ENCODE data around the gene JUP.
"Not testable (repeated sequence)": the region's sequence is repeated elsewhere in the genome, so short reads cannot be mapped to it uniquely, and the experiment has no call there.

Gene JUP

DNA sequence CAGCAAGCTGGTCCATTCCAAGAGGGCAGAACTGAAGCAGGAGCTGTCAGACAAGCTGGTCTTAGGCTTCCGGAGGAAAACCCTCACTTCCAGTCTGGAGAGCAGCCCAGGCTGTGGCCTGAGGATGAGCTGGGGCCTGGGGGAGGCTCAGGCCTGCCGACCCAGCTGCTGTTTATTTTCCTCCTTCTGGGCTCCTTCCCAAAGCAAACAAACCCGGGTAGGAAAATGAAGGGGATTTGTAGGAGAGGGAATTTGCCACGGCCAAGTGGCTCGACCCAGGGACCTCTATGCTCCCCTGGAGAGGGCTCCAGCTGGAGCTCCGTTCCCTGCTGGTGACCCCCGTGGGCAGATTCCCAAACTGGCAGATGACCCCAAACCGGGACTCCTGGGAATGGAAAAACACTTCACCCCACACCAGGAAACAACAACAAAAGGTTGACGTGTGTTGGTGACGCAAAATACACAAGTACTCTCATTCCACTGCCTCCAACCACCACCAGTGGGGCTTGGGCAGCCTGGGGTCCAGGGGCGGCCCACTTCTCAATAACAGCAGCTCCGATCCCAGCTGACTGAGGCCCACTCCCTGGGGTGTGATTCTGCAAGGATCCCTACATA, 8.8 kb downstream of the JUP start:
- no peak for DNase-seq

DNA sequence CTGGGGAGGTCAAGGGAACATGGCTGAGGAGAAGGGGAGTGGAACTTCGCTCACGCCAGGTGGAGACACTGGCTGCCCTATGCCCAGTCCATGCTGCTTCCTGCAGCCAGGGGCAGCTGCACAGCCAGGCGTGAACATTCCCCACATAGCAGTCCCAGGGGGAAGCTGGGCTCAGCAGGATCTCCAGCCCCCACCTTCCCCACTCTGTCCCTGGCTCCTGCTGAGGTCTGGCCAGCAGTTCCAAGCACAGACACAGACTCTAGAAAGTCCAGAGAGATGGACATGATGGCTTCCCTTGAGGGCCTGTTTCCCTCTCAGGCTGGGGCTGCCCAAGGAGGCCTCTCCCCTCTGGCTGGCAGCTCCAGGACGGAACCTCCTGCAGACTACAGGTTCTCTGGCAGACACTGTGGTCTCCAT, 9.3 kb downstream of the JUP start:
- DNase-seq = no peak

DNA sequence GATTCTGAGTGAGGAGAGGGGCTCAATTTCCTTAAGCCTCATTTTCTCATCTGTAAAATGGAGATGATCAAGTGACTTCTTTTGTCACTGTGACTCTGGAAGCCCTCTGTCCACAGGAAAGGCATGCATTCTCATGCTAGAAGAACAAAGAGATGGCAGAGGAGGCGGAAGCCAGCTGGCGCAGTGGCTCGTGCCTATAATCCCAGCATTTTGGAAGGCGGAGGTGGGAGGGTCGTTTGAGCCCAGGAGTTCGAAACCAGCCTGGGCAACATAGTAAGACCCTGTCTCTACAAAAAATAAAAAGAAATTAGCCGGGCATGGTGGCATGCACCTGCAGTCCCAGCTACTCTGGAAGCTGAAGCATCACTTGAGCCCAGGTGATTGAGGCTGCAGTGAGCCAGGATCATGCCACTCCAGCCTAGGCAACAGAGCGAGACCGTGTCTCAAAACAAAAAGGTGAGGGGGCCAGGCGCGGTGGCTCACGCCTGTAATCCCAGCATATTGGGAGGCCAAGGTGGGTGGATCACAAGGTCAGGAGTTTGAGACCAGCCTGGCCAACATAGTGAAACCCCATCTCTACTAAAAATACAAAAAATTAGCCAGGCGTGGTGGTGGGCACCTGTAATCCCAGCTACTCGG, 10.1 kb downstream of the JUP start:
- not testable (repeated sequence) for DNase-seq

DNA sequence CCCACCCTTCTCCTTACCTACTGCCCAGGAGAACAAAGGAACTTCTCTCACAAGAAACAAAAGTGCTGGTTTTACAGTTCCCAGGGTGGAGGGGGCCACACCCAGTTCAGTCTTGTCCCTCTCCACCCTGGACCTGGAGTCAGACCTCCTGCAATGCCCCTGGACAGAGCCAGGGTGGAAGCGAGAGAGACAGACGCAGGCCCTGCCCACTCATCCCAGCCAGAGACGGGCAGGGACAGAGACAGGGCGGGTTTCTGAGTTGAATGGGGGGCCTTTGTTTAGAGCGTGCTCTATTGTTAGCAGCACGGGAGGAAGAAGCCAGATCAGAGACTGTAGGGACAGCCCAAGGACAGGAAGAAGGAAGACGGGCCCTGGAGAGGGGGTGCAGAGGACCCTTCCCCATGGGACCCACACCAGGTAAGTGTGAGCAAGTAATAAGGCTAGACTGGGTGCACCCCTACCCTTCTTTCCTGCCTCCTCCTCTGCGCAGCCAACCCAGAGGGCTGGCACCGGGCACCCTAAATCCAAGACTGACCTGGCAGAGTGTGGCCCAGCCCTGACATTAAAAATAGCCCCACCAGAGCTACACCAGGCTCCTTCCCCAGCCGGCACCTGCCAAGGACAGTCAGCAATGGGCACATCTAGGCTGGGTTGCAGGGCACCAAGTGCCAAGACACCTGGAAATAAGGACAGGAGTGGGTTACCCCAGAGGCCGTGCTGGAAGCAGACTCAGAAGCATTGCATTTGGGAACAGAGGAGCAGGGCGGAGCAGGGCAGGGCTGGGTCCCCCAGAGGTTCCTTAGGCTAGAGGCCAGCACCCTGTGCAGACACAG, 10.9 kb downstream of the JUP start:
- no peak for DNase-seq

DNA sequence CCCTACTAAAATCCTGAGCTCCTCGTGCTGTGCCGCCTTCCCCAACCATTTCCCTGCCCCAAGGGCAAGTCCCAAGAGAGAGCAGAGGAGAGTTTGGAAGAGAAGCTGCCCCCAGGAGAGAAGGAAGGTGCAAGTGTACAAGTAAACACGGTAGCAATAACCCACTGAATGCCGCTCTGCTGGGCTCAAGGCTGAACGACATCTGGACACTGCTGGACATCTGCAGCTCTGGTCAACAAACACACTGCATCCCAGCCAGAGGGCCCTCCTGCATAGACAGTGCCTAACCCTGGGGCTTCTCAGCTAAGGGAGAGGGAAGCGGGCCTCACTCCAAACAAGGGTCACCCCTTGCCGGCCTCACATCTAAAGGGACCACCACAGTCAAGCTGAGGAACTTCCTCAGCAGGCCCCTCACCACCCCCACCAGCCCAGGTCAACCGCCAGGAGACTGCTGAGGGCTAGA, 12.7 kb downstream of the JUP start:
- DNase-seq = no peak

DNA sequence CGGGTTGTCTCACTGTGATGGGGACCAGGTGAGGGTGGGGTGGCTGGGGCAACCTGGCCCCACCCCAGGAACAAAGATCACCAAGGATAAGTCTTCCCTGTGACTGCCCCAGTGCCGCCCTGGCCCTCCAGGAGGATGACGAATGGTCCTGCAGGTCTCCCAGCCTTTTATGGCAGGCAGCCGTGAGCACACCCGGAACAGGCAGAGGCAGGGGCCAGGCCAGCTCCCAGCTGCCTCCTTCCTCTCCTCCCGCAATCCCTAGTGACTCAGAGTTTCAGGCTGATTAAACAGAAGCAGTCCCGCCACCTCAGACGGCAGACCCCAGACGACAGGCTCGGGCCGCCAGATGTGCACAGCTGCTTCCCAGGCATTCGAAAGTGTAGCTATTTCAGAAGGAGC, 13.3 kb downstream of the JUP start:
- no peak for DNase-seq

DNA sequence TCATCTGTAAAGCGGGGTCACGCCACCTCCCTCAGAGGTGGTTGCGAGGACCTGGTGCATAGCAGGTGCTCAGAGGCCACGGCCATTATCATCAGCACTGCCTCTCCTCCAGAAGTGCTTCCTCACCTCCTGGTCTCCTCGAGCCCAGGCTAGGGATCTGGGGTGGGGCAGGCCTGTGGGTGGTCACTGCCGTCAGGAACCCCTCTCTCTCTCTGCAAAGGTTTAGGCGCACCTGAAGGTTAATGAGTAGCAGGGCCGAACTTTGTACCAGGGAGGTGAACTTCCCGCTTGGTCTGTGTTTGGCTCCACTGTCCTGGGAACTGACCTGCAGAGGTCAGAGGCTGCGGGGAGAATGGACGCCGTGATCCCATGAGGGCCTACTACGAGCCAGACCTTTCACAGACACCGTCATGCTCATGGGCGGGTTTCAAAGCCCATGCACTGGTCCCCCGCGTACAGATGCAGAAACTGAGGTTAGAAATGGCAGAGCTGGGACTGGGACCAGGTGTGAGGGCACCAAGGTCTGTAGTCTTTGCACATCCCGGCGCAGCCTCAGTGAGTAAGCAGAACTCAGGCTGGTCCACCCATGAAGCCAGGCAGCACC, 13.8 kb downstream of the JUP start:
- no peak for DNase-seq

DNA sequence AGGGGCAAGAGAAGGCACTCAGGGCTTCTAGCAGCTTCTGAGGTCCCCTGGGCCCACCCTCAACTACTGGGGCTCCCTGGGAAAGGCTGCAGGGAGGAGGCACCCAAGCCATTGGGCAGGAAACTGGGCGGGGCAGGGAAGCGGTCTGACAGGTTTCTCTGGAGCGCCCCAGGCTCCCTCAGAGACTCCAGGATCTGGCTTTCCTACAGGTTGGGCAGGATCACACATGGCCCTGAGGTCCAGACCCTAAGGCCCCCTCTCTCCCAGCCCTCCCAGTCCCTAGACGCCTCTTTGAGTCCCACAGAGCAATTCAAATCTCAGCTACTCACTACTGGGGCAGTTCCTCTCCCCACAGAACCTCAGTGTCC, 14.3 kb downstream of the JUP start:
- no peak for DNase-seq

DNA sequence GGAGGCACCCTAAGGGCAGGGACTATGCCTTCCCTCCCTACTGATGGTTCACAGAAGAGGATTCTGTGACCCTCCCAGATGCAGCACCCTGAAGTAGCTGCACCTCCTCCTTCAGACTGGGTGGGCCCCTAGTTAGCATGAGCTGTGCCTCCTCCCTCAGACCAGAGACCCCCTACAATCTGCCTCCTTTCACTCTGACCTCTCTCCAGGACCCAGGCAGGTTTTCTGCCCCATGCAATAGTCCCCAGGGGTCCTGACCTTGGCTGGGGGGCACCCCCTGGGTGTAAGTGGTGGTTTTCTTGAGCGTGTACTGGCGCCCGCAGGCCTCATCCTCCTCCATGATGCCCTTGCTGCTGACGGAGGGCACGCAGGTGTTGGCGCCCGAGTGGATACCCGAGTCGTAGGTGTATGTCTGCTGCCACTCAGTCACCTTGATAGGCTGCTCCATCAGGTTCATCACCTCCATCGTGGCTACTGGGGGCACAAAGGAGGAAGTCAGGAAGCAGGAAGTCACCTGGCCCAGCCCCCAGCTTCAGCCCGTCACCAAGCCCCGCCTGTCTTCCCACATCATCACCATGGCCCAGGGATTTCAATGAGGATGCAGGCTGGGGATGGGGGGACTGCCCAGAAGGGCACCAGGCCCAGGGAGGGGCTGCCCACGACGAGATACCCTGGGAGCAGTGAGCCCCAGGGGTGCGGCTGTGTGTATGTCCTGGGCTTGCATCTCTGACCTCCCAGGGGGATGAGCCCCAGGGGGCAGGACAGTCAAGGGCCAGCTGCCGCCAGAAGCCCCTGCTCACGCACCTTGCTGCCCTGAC, 14.9 kb downstream of the JUP start:
- DNase-seq = no peak

DNA sequence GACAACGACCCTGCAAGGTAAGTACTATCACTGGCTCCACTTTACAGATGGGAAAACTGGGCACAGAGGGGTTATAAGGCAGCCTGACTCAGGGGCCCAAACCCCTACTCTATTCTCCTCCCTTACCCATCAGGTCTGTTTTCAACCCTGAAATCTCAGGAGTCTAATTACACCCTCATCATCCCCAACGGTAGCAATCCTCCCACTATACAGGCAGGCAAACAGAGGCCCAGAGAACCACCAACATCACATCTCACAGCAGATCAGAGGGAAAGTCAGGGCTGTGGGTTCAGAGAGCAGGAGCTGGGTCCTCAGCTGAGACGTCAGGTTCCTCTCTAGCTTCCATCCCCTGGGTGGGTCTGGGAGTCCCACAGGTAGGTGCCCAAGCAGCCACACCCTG, 16.5 kb downstream of the JUP start:
- no peak for DNase-seq

DNA sequence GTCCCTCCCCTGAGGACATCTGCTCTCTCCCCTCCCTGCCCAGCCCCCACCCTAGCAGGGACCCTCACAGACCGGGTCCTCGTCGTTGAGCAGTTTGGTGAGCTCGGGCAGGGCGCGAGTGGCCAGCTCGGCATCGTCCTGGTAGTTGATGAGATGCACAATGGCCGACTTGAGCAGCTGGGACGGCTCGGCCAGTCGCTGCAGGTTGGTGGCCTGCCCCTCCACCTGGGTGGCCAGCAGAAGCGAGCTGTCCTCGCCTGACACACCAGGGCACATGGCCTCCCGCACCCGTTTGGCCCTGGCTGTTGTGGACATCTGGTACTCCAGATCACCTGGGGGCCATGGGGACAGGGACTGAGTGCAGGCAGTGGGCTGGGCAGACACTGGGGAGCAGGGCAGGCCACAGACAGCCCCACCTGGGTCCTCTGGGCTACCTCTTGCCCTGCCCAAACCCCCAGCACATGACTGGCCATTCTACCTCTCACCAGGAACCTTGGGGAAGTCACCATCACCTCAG, 17.1 kb downstream of the JUP start:
- no peak for DNase-seq

DNA sequence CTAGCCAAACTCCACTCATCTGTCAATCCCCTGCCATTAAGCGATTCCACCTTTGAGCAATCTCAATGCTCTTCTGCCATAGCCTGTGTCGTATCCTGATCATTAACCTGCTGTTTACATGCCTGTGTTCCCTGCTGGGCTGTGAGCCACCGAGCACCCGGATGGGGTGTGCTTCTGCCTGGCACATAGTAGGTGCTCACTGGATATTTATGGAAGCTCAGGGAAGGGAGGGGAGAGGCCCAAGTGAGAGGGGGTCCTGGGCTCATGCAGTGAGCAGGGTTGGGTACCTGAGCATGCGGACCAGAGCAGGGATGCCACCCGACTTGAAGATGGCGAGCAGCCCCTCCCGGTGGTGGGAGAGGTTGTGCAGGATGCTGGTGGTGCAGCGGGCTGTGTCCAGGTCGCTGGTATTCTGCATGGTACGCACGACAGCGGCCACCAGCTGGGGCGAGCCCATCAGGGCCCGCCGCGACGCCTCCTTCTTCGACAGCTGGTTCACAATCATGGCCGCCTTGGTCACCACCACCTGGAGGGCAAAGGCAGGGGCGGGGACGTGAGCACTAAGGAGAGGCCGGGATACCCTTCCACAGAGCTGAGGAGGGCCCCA, 17.7 kb downstream of the JUP start:
- DNase-seq = no peak

DNA sequence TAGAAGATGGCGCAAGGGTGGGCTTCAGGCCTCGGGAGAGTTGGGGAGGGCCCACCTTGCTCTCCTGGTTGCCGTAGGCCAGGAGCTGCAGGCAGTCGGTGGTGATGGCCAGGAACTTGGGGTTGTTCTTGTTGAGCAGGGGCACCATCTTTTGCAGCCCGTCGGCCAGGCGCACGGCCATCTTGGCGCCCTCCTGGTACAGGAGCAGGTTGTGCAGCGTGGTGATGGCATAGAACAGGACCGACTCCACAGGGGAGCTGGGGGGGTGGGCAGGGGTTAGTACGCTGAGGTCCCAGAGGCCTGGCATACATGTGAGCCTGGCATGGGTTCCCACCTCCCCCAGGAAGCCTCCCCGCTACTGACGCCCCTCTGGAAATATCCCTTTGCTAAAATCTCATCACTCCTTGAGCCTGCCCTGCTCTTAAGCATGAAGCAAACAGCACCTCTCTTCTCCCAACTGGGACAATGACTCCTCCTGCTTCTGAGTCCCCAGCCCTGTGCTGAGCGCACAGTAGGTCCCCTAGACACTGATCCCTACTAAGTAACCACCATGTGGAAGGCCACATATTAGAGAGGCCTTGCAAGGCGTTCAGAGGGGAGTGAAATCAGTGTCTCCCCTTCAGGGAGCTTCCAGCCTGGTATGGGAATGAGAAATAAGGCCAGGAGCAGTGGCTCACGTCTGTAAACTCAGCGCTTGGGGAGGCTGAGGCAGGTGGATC, 19.0 kb downstream of the JUP start:
- DNase-seq = no peak

DNA sequence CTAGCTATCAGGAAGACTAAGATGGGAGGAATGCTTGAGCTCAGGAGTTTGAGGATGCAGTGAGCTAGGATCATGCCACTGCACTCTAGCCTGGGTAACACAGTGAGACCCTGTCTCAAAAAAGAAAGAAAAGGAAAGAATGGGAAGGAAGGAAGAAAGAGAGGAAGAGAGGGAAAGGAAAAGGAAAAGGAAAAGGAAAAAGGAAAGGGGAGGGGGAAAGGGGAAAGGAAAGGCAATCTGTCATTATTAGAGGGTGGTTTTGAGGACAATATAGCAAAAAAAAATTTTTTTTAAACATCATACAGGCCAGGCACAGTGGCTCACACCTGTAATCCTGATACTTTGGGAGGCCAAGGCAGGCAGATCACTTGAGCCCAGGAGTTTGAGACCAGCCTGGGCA, 20.4 kb downstream of the JUP start:
- no peak for DNase-seq

DNA sequence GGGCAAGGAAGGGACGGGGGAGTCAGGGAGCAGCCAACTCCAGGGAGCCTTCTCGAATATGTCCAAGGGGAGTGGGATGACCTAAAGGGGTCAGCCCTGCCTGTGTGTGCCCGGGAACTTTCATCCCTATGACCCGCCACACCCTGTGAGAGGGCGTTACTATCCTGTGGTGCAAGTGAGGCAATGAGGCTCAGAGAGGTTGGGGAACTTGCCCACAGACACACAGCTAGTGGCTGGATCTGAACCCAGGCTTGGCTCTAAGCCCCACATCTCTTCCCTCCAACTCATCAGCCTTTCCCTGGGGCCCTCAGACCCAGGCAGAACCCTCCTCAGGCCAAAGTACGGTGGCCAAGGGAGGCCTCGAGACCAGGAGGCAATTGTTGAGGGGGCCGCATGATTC, 23.2 kb downstream of the JUP start:
- DNase-seq = no peak

DNA sequence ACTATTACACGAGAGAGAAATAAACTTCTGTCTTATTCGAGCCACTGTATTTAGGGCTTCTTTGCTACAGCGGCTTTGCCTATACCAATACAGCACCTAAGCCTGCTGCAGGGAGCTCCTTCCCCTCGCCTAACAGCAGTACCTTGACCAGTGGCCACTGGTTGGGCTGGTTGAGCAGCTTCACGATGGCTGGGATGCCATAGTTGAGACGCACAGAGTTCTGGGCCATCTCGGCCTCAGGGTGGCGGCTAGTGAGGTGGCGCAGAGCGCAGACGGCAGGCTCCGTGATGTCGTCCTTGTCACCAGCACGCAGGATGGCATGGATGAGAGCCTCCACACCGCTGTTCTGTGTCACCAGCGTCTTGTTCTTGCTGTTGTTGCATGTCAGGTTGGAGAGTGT, 23.7 kb downstream of the JUP start:
- DNase-seq = no peak

DNA sequence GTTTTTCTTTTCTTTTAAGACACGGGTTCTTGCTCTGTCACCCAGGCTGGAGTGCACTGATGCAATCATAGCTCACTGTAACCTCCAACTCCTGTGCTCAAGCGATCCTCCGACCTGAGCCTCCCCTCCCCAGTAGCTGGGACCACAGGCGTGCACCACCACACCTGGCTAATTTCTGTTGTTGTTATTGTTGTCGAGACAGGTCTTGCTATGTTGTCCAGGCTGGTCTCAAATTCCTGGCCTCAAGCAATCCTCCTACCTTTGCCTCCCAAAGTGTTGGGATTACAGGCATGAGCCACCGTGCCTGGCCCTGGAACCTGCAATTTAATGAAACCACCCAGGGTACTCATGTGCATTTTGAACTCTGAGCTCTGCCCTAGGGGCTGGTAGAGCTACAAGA, 24.1 kb downstream of the JUP start:
- no peak for DNase-seq

DNA sequence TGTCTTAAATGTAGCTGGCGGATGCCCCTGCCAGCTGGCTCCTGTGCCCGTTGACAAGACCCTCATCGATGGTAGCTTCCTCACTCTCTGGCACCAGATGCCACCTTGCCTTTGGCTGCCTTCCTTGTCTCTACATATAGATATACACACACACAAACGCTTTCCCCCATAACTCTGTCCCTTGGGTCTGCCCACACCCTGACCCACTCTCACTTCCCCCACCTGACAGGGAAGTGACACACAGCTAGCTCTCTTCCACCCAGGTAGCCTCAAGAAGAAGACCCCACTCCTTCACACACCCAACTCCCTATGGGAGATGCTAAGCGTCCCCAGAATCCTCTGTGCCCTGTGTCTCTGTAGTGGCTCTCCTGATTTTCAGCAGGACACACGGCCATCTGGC, 25.6 kb downstream of the JUP start:
- no peak for DNase-seq

DNA sequence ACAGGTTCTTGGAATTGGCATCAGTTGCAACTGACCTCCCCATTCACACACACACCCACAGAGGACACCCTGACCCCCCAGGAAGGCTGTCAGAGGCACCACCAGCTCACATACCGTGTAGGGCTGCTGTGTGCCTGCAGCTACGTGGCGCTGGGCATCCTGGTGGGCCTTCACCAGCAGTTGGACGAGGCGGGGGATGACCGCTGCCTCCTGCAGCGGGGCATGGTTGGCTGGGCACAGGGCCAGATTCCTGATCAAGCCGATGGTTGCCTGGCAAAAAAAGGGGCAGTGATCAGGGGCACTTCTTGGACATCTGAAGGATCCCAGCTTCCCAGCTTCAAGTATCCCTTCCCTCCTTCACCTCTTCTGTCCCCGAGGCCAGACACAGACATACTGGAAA, 27.9 kb downstream of the JUP start:
- no peak for DNase-seq

DNA sequence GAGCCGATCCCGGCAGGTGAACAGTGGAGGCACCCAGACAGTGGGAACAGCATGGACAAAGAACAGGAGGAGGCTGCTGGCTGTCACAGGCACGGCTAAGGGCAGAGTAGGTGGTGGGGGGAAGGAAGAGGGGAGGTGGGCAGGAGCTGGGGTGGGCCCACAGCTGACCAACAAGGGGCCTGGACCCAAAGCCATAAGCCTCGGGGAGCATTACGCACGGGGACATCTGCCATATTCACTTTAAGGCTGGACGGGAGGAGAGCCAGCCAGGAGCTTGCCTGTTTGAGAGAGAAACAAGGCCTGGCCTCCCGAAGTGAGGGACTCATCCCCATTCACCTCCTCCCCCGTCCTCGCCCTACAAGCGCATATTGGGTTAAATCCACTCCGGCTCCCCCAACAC, 32.4 kb downstream of the JUP start:
- no peak for DNase-seq

DNA sequence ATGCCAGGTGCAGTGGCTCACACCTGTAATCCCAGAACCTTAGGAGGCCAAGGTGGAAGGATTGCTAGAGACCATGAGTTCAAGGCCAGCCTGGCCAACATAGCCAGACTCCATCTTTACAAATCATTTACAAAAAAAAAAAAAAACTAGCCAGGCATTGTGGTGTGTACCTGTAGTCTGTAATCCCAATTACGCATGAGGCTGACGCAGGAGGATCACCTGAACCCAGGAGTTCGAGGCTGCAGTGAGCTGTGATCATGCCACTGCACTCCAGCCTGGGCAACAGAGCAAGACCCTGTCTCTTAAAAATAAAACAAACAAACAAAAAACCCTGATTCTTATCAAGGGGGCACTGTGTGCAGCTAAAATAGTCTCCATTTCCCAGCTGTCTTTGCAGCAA, 35.2 kb downstream of the JUP start:
- no peak for DNase-seq

DNA sequence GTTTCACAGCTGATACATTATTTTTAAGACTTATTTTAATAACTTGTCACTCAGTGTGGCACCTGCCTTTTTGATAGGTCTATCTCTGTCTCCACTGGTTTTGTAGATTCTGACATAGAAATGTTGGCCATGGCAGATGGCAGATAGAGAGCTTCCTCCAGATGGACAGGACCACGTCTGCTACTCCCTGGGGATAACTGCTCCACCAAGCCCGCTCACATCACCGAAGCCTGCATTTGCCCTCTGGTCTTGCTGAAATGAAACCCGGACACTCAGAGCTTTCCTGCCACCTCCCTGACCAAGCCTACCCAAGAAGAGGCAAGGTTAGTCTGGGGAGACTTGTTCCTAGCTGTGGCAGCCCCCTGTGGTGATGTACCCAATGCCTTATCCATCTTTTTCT, 35.6 kb downstream of the JUP start:
- no peak for DNase-seq

Data from NCI-H187 treated with DMSO at 0.1 percent for 48 hours (cell line).